Right lobe of liver (tissue), 4 donors: ENCODE results near the gene PPME1.

Source experiments
- POLR2A ChIP-seq: fragments of 450-650 bp; IDR thresholded peaks from one replicate; pipeline ENCODE4 v1.6.1; 2017; ENCODE audit warnings: antibody characterized with exemption, mild to moderate bottlenecking
- TF ChIP-seq, protein P1 (sequence below), 4 donors: fragments of 200-600 bp in 3 of 4; fragments of 450-650 bp in 1 of 4; IDR thresholded peaks; one replicate each; pipeline versions ENCODE4 v1.5.1 to v1.8.0; 2016 to 2022; ENCODE audit warnings: antibody characterized with exemption in 4 of 4, mild to moderate bottlenecking in 2 of 4
- donor health status: DM: no; HTN: no; CAD: no.
- donor health status: DM: no; HTN: no; CAD: no.
- donor health status: DM: no; HTN: yes; CAD: no.

DNA sequence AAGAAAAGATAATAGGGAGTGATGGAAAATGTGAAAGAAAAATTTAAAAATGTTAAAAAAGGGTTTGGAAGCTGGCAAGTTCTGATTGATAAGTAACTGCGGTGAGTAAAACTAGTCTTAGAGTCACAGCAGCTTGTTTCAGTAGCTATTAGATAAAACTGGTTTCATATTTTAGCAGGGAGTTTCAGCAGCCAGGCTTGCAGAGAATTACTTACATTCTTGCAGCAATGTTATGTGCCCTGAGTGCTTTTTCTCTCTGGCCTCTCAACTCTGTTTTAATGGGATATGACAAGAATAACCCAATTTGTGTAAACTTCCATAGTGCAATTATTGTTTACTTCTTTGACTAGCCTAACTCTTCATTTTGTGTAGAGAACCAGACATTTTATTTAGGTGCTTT lies 33.6 kb downstream of the PPME1 start:
- TF ChIP-seq, protein P1, sequence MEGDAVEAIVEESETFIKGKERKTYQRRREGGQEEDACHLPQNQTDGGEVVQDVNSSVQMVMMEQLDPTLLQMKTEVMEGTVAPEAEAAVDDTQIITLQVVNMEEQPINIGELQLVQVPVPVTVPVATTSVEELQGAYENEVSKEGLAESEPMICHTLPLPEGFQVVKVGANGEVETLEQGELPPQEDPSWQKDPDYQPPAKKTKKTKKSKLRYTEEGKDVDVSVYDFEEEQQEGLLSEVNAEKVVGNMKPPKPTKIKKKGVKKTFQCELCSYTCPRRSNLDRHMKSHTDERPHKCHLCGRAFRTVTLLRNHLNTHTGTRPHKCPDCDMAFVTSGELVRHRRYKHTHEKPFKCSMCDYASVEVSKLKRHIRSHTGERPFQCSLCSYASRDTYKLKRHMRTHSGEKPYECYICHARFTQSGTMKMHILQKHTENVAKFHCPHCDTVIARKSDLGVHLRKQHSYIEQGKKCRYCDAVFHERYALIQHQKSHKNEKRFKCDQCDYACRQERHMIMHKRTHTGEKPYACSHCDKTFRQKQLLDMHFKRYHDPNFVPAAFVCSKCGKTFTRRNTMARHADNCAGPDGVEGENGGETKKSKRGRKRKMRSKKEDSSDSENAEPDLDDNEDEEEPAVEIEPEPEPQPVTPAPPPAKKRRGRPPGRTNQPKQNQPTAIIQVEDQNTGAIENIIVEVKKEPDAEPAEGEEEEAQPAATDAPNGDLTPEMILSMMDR (IDR thresholded peaks at IDR 0.05) = no peak
- no peak for TF ChIP-seq POLR2A
